Neuronal stem cell (in vitro differentiated cells): ENCODE data around the gene PLEKHG3.

Experiments used
- DNase-seq: peaks from one replicate; pipeline ENCODE4 v3.0.0-alpha.2; 2013; ENCODE audit warnings: low spot score
- H2AFZ ChIP-seq: one replicate; pipeline ENCODE4 v1.6.1; 2013; ENCODE audit warnings: mild to moderate bottlenecking, low read length, inconsistent platforms
- H2AK5ac ChIP-seq: 2 replicates; pipeline ENCODE4 v1.6.1; 2013; ENCODE audit warnings: low read depth, mild to moderate bottlenecking, inconsistent platforms, low read length, moderate library complexity, mixed read lengths
- H2BK120ac ChIP-seq: 2 replicates; pipeline ENCODE4 v1.6.1; 2013; ENCODE audit warnings: low read depth, mild to moderate bottlenecking, inconsistent platforms, low read length, moderate library complexity, mixed read lengths
- H2BK12ac ChIP-seq: one replicate; pipeline ENCODE4 v1.6.1; 2013; ENCODE audit warnings: low read length, inconsistent platforms
- H2BK15ac ChIP-seq: 2 replicates; pipeline ENCODE4 v1.6.1; 2013; ENCODE audit warnings: mild to moderate bottlenecking, low read length, inconsistent platforms, mixed read lengths
- H2BK5ac ChIP-seq: one replicate; pipeline ENCODE4 v1.6.1; 2013; ENCODE audit warnings: inconsistent platforms, mild to moderate bottlenecking, low read length, moderate library complexity
- H3K14ac ChIP-seq: one replicate; pipeline ENCODE4 v1.6.1; 2013; ENCODE audit warnings: low read length, inconsistent platforms
- H3K18ac ChIP-seq: 2 replicates; pipeline ENCODE4 v1.6.1; 2013; ENCODE audit warnings: low read length, inconsistent platforms
- H3K23ac ChIP-seq: 2 replicates; pipeline ENCODE4 v1.6.1; 2013; ENCODE audit warnings: low read depth, mild to moderate bottlenecking, mixed read lengths, low read length, inconsistent platforms; ENCODE audit not compliant: poor library complexity
- H3K27ac ChIP-seq: replicated peaks from 3 replicates; pipeline ENCODE4 v1.5.1; 2013; ENCODE audit warnings: low read length, inconsistent platforms
- H3K27me3 ChIP-seq, 3 experiments: 2 replicates each; pipeline ENCODE4 v1.6.1; 2013; ENCODE audit warnings: low read length in 3 of 3, mild to moderate bottlenecking in 2 of 3, inconsistent platforms in 1 of 3, low read depth in 1 of 3, mixed read lengths in 1 of 3, moderate library complexity in 1 of 3; ENCODE audit not compliant: control insufficient read depth in 3 of 3, insufficient read depth in 3 of 3
- H3K36me3 ChIP-seq, 2 donors: replicated peaks in 1 of 2; 2 replicates each; pipeline ENCODE4 v1.6.1; 2013; ENCODE audit warnings: low read length in 2 of 2; ENCODE audit not compliant: control insufficient read depth in 2 of 2, insufficient read depth in 2 of 2
- H3K4ac ChIP-seq: 2 replicates; pipeline ENCODE4 v1.6.1; 2013; ENCODE audit warnings: inconsistent platforms, mild to moderate bottlenecking, low read length, moderate library complexity
- H3K4me1 ChIP-seq, 2 donors: 1 replicate in 1 of 2; 2 replicates in 1 of 2; pipeline ENCODE4 v1.6.1; 2013; ENCODE audit warnings: low read length in 2 of 2, low read depth in 1 of 2; ENCODE audit not compliant: control insufficient read depth in 2 of 2, insufficient read depth in 1 of 2
- H3K4me2 ChIP-seq: one replicate; pipeline ENCODE4 v1.6.1; 2013; ENCODE audit warnings: mild to moderate bottlenecking, low read length, inconsistent platforms; ENCODE audit not compliant: insufficient read depth, poor library complexity, severe bottlenecking
- H3K4me3 ChIP-seq, 2 donors: 2 replicates each; pipeline ENCODE4 v1.5.1; 2013; ENCODE audit warnings: low read length in 2 of 2, mild to moderate bottlenecking in 2 of 2, inconsistent platforms in 1 of 2, moderate library complexity in 1 of 2
- H3K79me1 ChIP-seq: one replicate; pipeline ENCODE4 v1.6.1; 2013; ENCODE audit warnings: low read depth, mild to moderate bottlenecking, inconsistent platforms, low read length, moderate library complexity
- H3K9ac ChIP-seq: one replicate; pipeline ENCODE4 v1.6.1; 2013; ENCODE audit warnings: mild to moderate bottlenecking, low read depth, low read length, inconsistent platforms; ENCODE audit not compliant: poor library complexity
- H3K9me3 ChIP-seq, 2 donors: replicated peaks in 1 of 2; 2 replicates each; pipeline versions ENCODE3 to v1.6.1; 2013; ENCODE audit warnings: low read length in 2 of 2, mild to moderate bottlenecking in 2 of 2, inconsistent platforms in 1 of 2, low read depth in 1 of 2, mixed read lengths in 1 of 2, moderate library complexity in 1 of 2; ENCODE audit not compliant: control insufficient read depth in 2 of 2, insufficient read depth in 1 of 2
- H4K8ac ChIP-seq: one replicate; pipeline ENCODE4 v1.6.1; 2013; ENCODE audit warnings: low read depth, mild to moderate bottlenecking, inconsistent platforms, low read length, moderate library complexity
- H4K91ac ChIP-seq: one replicate; pipeline ENCODE4 v1.6.1; 2013; ENCODE audit warnings: low read length, low read depth, mild to moderate bottlenecking, inconsistent platforms; ENCODE audit not compliant: poor library complexity
- WGBS, 2 donors: extraction: QIAGEN DNeasy Blood & Tissue Kit; methylation state at CpG; one replicate each; pipeline ENCODE4 v1.1.7; 2013; ENCODE audit warnings: missing lambda C conversion rate in 2 of 2, mixed read lengths in 1 of 2; ENCODE audit not compliant: insufficient read length in 2 of 2, insufficient replicate concordance in 1 of 2; ENCODE audit errors: extremely low coverage in 2 of 2; 5-methylcytosine and 5-hydroxymethylcytosine counted together

Gene PLEKHG3

DNA sequence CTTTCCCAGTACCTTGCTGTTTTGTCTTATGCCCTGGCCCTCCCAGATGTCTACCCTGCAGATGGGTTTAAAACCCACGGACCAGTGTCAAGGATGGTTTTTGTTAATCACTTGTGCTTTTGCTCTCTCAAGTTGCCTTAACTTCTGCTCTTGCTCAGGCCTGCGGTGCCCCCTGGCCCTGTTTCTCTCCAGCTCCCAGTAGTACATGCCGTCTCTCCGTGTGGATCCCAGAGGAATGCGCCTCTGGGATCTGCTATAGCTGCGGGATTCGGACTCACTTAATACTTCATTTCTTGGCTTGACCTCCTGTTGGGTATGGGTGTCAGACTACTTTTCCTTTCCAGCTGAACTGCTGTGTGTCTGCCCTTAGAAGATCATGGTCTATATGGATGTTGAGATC lies 14.5 kb downstream of the PLEKHG3 start:
- Histone ChIP-seq H3K27me3 (no peaks in the 10 kb centered on the region), H3K4me3 (no peak overlapping the region), H2BK5ac (no peak overlapping the region), H2BK12ac (no peak overlapping the region), H4K8ac (no peak overlapping the region), H4K91ac (no peak overlapping the region), H3K4me1 (peaks cover 10 to 55% of the 10 kb centered on the region in 2 donors), H3K18ac (no peak overlapping the region), H3K79me1 (peaks cover 13% of the 10 kb centered on the region), H2BK15ac (no peak overlapping the region), H2AFZ (no peak overlapping the region), H2AK5ac (no peak overlapping the region), H3K23ac (no peak overlapping the region), H3K9ac (no peak overlapping the region), H3K4me2 (no peak overlapping the region), H3K4ac (no peak overlapping the region), H3K14ac (no peak overlapping the region), H3K36me3 (peaks cover 0 to 5% of the 10 kb centered on the region in 2 donors), H2BK120ac (no peak overlapping the region), H3K27ac (no peak overlapping the region), H3K9me3 (peaks cover 2 to 19% of the 10 kb centered on the region in 2 donors)
- DNase-seq, result no peak
- no CpG with 5 or more reads among the region's 7 CpGs for WGBS, 2 donors

DNA sequence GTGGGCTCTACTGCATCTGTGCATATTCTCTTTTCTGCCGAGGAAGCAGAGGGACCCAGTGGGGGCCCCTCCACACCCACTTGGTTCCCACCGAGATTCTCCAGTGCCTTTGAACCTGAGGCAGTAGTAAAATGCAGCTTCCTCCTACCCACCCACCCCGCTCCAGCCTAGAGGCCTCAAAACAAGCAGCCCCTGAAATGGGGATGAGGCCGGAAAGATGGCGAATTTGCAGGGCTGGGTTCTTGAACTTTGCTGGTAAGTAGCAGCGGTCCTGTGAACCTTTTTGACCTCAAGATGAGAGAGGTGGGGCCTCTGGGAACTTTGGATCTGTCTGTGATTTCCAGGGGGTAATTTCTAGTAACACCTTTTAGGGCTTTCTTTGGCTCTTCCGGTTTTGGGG lies 15.4 kb downstream of the PLEKHG3 start:
- Histone ChIP-seq H3K27ac (no peak overlapping the region), H2BK120ac (no peak overlapping the region), H3K4ac (no peak overlapping the region), H3K18ac (no peak overlapping the region), H3K36me3 (peaks cover 0 to 3% of the 10 kb centered on the region in 2 donors), H3K4me1 (peaks cover 10 to 63% of the 10 kb centered on the region in 2 donors), H2BK5ac (no peak overlapping the region), H2AK5ac (no peak overlapping the region), H3K79me1 (peaks cover 11% of the 10 kb centered on the region), H4K91ac (no peak overlapping the region), H3K23ac (no peak overlapping the region), H3K9ac (no peak overlapping the region), H3K9me3 (peaks cover 0 to 11% of the 10 kb centered on the region in 2 donors), H3K4me3 (no peak overlapping the region), H4K8ac (no peak overlapping the region), H3K14ac (no peak overlapping the region), H3K27me3 (no peaks in the 10 kb centered on the region), H2BK12ac (no peak overlapping the region), H3K4me2 (no peak overlapping the region), H2BK15ac (no peak overlapping the region), H2AFZ (no peak overlapping the region)
- DNase-seq, result no peak
- WGBS, 2 donors, result no CpG with 5 or more reads among the region's 7 CpGs

DNA sequence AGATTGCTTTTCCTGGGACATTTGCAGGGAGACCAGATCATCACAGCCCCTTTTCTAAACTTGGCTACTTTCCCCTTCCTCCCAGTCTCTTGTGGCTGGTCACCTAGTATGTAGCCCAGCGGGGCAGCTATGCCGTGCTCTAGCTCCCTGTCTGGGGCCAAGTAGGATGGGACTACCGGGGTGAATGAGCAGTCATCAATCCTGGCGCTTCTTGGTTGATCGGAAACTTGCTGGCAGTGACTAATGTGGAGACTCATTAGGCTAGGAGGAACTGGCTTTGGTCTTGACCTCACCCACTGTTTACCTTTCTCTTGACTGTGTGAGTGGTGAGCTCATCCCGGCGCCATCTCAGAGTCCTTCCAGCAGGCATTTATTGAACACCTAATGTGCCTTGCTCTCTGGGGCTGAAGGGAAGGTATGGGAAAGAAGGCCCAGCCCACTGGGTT lies 15.9 kb downstream of the PLEKHG3 start:
- Histone ChIP-seq H3K27me3 (no peaks in the 10 kb centered on the region), H2BK120ac (no peak overlapping the region), H3K4me3 (no peak overlapping the region), H3K4me1 (peaks cover 13 to 61% of the 10 kb centered on the region in 2 donors), H3K9me3 (peaks cover 0 to 6% of the 10 kb centered on the region in 2 donors), H3K14ac (no peak overlapping the region), H3K79me1 (peaks cover 11% of the 10 kb centered on the region), H4K91ac (no peak overlapping the region), H3K9ac (no peak overlapping the region), H2AFZ (no peak overlapping the region), H4K8ac (no peak overlapping the region), H3K4ac (no peak overlapping the region), H3K18ac (no peak overlapping the region), H2BK12ac (no peak overlapping the region), H2BK15ac (no peak overlapping the region), H3K23ac (no peak overlapping the region), H2BK5ac (no peak overlapping the region), H3K36me3 (peaks cover 0 to 3% of the 10 kb centered on the region in 2 donors), H2AK5ac (no peak overlapping the region), H3K27ac (no peak overlapping the region), H3K4me2 (no peak overlapping the region)
- WGBS, 2 donors, result no CpG with 5 or more reads among the region's 7 CpGs
- no peak for DNase-seq

DNA sequence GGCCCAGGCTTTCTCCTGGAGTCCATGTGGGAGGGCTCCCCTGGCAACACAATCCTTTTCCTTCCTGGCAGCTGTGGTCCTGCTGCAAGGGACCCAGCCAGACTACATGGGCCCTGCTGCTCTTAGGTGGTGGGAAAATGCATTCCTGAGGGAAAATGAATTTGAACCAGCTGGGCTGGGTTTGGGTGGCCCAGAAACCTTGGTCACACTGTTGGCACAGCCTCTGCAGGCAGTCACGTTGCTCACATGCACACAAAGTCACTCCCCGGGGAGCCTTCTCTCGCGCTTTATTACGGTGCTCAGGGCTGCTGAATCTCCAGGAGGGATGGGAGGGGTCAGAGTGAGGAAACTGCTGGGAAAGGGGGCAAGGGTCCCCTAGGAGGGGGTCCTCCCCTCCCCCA lies 17.2 kb downstream of the PLEKHG3 start:
- no peak for DNase-seq
- Histone ChIP-seq H2BK15ac (no peak overlapping the region), H2AK5ac (no peak overlapping the region), H2AFZ (no peak overlapping the region), H2BK12ac (peak overlapping the region; percentile 14), H3K36me3 (peaks cover 0 to 3% of the 10 kb centered on the region in 2 donors), H3K4me1 (peaks cover 9 to 64% of the 10 kb centered on the region in 2 donors), H3K27ac (no peak overlapping the region), H3K79me1 (peaks cover 13% of the 10 kb centered on the region), H3K9me3 (peaks cover 0 to 6% of the 10 kb centered on the region in 2 donors), H3K4me3 (no peak overlapping the region), H4K91ac (no peak overlapping the region), H3K23ac (peak overlapping the region; percentile 26), H3K4ac (no peak overlapping the region), H3K18ac (peak overlapping the region; percentile 23), H3K27me3 (no peaks in the 10 kb centered on the region), H3K9ac (no peak overlapping the region), H2BK5ac (no peak overlapping the region), H3K4me2 (no peak overlapping the region), H3K14ac (peak overlapping the region; percentile 49), H2BK120ac (no peak overlapping the region), H4K8ac (no peak overlapping the region)
- WGBS, 2 donors, result no CpG with 5 or more reads among the region's 5 CpGs
